DMS 273 treated with DMSO at 0.1 percent for 48 hours (cell line): ENCODE results near the gene CD180.

Source experiments
- DNase-seq: peaks from one replicate; lab custom pipeline; 2025; lab: John Stamatoyannopoulos, UW

CD180 gene

GRCh38 chr5:67196537-67197059, at the start of gene CD180:
TSS of gene CD180 (minus strand) at chr5:67196799. CDS start at chr5:67196641, 158 bp downstream.
- no peak for DNase-seq

- DNase-seq = peak; percentile 50
Observed at GRCh38 chr5:67246108-67246507, 49.5 kb upstream of the CD180 start.

GRCh38 chr5:67245259-67245846, 48.8 kb upstream of the CD180 start:
- DNase-seq = no peak

- DNase-seq = no peak
Observed at GRCh38 chr5:67244345-67244793, 47.8 kb upstream of the CD180 start.

- no peak for DNase-seq
Observed at GRCh38 chr5:67243944-67244343, 47.3 kb upstream of the CD180 start.

- no peak for DNase-seq
Observed at GRCh38 chr5:67243349-67243748, 46.8 kb upstream of the CD180 start.

- no peak for DNase-seq
Observed at GRCh38 chr5:67241326-67241725, 44.7 kb upstream of the CD180 start.

- peak; percentile 52 for DNase-seq
Observed at GRCh38 chr5:67240846-67241245, 44.2 kb upstream of the CD180 start.

- DNase-seq = no peak
Observed at GRCh38 chr5:67240065-67240464, 43.5 kb upstream of the CD180 start.

GRCh38 chr5:67238191-67238590, 41.6 kb upstream of the CD180 start:
- DNase-seq = no peak

GRCh38 chr5:67235399-67236110, 39.0 kb upstream of the CD180 start:
- DNase-seq = no peak

- peak; percentile 73 for DNase-seq
Observed at GRCh38 chr5:67234671-67235176, 38.1 kb upstream of the CD180 start.

GRCh38 chr5:67233075-67233474, 36.5 kb upstream of the CD180 start:
- no peak for DNase-seq

- no peak for DNase-seq
Observed at GRCh38 chr5:67223211-67223610, 26.6 kb upstream of the CD180 start.

GRCh38 chr5:67222243-67223025, 25.8 kb upstream of the CD180 start:
- no peak for DNase-seq

- DNase-seq = no peak
Observed at GRCh38 chr5:67221487-67222242, 25.1 kb upstream of the CD180 start.

GRCh38 chr5:67216564-67216963, 20.0 kb upstream of the CD180 start:
- no peak for DNase-seq

- DNase-seq = no peak
Observed at GRCh38 chr5:67215519-67216471, 19.2 kb upstream of the CD180 start.

GRCh38 chr5:67214707-67215447, 18.3 kb upstream of the CD180 start:
- no peak for DNase-seq

- DNase-seq = no peak
Observed at GRCh38 chr5:67214036-67214435, 17.4 kb upstream of the CD180 start.
